GM12801 (cell line): ENCODE results near the gene HMCN2.

Experiments
- CTCF ChIP-seq: IDR thresholded peaks from one replicate; pipeline ENCODE4 v1.5.1; 2011; ENCODE audit warnings: control low read depth; ENCODE audit not compliant: insufficient read length; ENCODE audit errors: extremely low read depth

The HMCN2 gene

DNA sequence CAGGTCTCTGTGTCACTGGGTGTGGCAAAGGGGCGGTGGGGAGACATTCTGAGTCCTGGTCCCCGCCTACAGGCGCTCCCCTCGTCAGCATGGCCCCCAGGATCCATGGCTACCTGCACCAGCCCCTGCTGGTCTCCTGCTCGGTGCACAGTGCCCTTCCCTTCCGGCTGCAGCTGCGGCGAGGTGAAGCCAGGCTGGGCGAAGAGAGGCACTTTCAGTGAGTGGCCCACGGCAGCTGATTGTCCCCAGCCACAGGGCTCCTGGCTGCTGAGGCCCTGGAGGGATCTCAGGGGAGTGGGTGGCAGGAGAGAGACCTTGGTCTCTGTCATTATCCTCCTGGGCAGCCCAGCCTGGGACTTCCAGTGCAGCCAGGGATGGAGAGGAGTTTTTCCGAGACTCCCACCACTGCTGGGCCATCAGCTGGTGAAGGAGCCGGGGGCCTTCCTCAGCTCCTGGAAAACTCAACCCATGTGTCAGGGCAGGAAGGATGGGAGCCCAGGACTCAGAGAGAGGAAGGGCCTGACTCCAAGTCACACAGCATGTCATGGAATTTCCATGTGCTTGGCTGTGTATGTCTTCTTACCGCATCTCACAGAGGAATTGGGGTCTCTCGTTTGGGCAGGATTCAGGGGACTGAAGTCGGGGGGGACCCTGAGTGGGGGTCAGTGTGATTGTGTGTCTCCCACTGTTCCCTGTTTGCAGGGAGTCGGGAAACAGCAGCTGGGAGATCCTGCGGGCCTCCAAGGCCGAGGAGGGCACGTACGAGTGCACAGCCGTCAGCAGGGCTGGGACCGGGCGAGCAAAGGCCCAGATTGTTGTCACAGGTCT lies 37.4 kb downstream of the HMCN2 start:
- TF ChIP-seq CTCF, result no peak

DNA sequence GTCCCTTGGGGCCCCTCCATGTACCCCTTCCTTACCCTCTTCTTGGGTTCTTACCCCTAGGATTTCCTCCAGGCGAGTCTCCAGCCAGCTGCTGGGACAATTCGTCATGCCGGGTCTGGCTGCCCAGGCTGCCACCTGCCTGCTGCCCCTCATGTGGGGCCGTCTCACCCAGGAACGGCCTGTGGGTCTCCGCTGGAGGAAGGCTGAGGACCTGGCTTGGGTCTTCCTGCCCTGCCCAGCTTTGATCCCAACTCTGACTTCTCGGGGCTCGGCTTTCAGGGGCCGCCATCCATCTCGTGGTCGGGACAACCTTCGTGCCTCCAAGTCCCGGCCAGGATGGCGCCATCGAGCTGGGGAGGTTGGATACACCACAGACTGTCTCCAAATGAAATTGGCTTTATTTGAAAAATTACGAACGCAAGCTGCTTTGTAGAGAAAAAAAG lies 38.1 kb downstream of the HMCN2 start:
- no peak for TF ChIP-seq CTCF

GRCh38 chr9:130304116-130304515 lies 38.6 kb downstream of the HMCN2 start:
- no peak for TF ChIP-seq CTCF

- TF ChIP-seq CTCF, result no peak
Observed at GRCh38 chr9:130304643-130305042, 39.1 kb downstream of the HMCN2 start.

- TF ChIP-seq CTCF, result no peak
Observed at GRCh38 chr9:130305381-130305780, 39.8 kb downstream of the HMCN2 start.

DNA sequence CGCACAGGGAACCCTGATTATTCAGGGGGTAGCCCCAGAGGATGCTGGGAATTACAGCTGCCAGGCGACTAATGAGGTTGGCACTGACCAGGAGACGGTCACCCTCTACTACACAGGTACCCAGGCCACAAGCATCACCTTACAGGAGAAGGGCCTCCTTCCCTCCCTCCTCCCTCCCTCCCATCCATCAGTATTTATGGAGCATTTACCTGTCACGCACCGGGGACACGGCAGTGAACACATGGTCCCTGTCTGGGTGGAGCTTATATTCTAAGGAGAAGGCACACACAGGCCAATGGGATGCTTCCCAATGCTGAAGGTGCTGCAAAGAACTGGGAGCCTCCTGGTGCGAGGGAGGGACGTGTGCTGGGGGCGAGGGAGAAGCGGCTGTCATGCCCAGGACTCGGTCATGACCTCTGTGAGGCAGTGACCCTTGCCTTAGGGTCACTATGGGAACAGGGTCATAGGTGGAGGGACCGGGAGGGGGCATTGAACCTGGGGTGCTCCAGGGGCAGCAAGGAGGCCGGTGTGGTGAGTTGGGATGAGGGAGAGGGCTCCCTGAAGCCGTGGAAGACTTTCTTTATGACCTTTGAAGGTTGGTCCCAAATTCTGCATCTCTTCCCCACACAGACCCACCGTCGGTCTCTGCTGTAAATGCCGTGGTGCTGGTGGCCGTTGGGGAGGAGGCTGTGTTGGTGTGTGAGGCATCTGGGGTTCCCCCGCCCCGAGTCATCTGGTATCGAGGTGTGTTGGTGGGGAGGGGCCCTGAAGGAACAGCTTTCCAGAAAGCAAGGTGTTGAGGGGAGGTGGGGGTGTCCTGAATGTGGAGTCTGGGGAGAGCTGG lies 41.5 kb downstream of the HMCN2 start:
- TF ChIP-seq CTCF, result no peak

DNA sequence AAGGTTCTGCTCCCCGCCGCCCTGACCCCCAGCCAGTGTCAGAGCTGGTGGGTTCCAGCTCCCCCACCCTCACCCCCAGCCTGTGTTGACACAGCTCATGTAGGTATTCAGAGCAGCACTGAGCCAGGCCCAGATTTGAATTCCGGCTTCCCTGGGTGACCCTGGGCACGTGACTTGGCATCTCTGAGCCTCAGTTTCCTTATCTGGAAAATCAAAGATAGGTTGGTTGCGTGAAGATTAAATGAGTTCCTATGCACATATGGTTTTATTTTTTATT lies 42.0 kb downstream of the HMCN2 start:
- no peak for TF ChIP-seq CTCF
